ENCODE measurements around the gene ANAPC4. TPM values are rescaled to one million over a fixed set of nuclear protein-coding genes. Genes with fewer than 3 reads are reported as not detected.

Gene ANAPC4
- total RNA-seq, 1 donor from 2014 or later = 29.1 TPM

DNA sequence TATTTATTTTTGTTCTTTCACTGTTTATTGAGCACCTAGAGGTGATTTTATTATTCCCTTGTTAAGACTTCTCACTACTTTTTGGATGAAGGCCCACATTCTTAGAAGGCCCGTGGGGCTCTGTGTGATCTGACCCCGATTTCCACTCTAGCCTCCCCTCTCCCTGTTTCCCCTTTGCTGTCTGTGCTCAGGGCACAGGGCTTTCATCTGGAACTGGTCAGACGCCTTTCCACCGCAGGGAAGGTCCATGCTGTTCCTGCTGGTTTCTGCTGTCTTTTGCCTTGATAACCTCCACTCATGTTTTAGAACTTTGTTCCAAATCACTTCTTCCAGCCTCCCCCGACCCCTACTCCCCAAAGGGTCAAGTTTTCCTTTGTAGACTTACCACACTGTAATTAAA, 31.3 kb upstream of the ANAPC4 start:
- no peaks in the 10 kb centered on the region for H3K9me3 Mint-ChIP-seq
- H3K27ac Mint-ChIP-seq = peak overlapping the region; percentile 63
- no peak for DNase-seq (ENCODE audit: extremely low spot score, unreplicated experiment)
- no peaks in the 10 kb centered on the region for H3K27me3 Mint-ChIP-seq
- H3K4me3 Mint-ChIP-seq = peak overlapping the region; percentile 20
- H3K36me3 Mint-ChIP-seq = peaks cover 8% of the 10 kb centered on the region
- TF ChIP-seq, protein P1, sequence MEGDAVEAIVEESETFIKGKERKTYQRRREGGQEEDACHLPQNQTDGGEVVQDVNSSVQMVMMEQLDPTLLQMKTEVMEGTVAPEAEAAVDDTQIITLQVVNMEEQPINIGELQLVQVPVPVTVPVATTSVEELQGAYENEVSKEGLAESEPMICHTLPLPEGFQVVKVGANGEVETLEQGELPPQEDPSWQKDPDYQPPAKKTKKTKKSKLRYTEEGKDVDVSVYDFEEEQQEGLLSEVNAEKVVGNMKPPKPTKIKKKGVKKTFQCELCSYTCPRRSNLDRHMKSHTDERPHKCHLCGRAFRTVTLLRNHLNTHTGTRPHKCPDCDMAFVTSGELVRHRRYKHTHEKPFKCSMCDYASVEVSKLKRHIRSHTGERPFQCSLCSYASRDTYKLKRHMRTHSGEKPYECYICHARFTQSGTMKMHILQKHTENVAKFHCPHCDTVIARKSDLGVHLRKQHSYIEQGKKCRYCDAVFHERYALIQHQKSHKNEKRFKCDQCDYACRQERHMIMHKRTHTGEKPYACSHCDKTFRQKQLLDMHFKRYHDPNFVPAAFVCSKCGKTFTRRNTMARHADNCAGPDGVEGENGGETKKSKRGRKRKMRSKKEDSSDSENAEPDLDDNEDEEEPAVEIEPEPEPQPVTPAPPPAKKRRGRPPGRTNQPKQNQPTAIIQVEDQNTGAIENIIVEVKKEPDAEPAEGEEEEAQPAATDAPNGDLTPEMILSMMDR (conservative IDR thresholded peaks at IDR 0.05) = no peak
- H3K4me1 Mint-ChIP-seq (ENCODE audit: unreplicated experiment) = peaks cover 16% of the 10 kb centered on the region

DNA sequence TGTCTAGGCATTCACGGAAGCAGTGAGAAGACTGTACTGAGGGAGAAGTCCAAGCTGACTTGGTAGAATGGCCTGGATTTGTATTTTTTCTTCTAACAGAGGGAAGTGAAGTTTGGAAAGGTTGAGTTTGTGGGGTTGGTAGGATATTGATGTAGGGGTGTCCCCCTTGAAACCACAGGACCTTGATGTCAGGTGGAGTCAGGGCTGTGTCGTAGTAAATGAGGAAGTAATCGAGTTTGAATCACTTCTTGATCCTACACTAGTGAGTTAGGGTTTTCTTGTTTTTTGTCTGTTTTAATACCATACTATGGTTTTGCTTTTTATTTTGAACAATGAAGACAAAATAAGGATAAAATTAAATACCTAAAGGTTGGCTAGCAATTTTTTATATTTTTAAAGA, 30.1 kb upstream of the ANAPC4 start:
- Mint-ChIP-seq H3K36me3 (peaks cover 8% of the 10 kb centered on the region), H3K9me3 (no peaks in the 10 kb centered on the region), H3K27me3 (no peaks in the 10 kb centered on the region), H3K4me1 (ENCODE audit: unreplicated experiment) (peaks cover 16% of the 10 kb centered on the region), H3K27ac (no peak overlapping the region), H3K4me3 (no peak overlapping the region)
- TF ChIP-seq, protein P1 (conservative IDR thresholded peaks at IDR 0.05) = no peak
- no peak for DNase-seq (ENCODE audit: extremely low spot score, unreplicated experiment)

DNA sequence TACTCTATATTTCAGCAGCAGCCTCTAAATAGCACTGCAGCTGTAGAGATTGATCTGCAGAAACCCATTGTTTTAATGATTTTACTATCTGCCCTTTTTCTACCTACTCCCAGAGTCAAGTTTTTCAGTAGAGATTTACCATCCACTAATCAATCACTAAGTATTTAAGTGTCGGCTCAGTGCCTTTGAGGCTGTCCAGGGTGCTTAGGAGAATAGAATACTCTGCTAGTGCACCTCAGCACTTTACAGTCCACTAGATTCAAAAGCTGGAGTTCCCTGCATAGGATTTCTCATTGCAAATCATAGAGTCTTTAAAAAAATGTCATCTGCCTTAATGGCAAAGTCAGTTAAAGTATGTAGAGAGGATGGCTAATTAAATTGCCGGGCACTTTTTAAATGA, 29.6 kb upstream of the ANAPC4 start:
- Mint-ChIP-seq H3K9me3 (no peaks in the 10 kb centered on the region), H3K4me3 (no peak overlapping the region), H3K27ac (no peak overlapping the region), H3K36me3 (peaks cover 8% of the 10 kb centered on the region), H3K27me3 (no peaks in the 10 kb centered on the region), H3K4me1 (ENCODE audit: unreplicated experiment) (peaks cover 16% of the 10 kb centered on the region)
- DNase-seq (ENCODE audit: extremely low spot score, unreplicated experiment) = no peak
- TF ChIP-seq, protein P1 (conservative IDR thresholded peaks at IDR 0.05) = no peak

- no peak for DNase-seq (ENCODE audit: extremely low spot score, unreplicated experiment)
- H3K27me3 Mint-ChIP-seq = no peaks in the 10 kb centered on the region
- H3K9me3 Mint-ChIP-seq = no peaks in the 10 kb centered on the region
- peaks cover 8% of the 10 kb centered on the region for H3K36me3 Mint-ChIP-seq
- H3K27ac Mint-ChIP-seq = no peak overlapping the region
- H3K4me1 Mint-ChIP-seq (ENCODE audit: unreplicated experiment) = peaks cover 16% of the 10 kb centered on the region
- TF ChIP-seq, protein P1 (conservative IDR thresholded peaks at IDR 0.05) = no peak
- H3K4me3 Mint-ChIP-seq = no peak overlapping the region
These were observed 29.1 kb upstream of the ANAPC4 start for GRCh38 chr4:25347971-25348370.

DNA sequence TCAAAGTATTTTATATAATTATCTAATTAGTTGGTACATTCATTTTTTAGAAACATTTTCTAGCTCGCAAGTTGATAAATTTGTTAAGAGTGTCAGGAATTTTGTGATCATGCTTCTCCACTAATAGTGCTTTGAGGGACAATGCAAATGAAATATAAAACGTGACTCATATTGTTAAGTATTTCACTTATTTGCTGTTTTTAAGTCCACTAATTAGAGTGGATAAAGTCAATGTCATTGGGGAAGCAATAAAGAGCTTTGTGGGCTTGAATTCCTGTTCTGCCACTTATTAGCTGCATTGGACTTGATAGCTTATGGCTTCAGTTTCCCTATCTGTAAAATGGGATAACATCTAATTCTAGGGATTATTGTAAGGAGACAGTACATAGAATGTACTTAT, 26.5 kb upstream of the ANAPC4 start:
- H3K36me3 Mint-ChIP-seq = peaks cover 3% of the 10 kb centered on the region
- H3K9me3 Mint-ChIP-seq = no peaks in the 10 kb centered on the region
- H3K27me3 Mint-ChIP-seq = no peaks in the 10 kb centered on the region
- no peak overlapping the region for H3K27ac Mint-ChIP-seq
- H3K4me3 Mint-ChIP-seq = no peak overlapping the region
- TF ChIP-seq, protein P1 (conservative IDR thresholded peaks at IDR 0.05) = no peak
- H3K4me1 Mint-ChIP-seq (ENCODE audit: unreplicated experiment) = peaks cover 15% of the 10 kb centered on the region
- no peak for DNase-seq (ENCODE audit: extremely low spot score, unreplicated experiment)
